ENCODE results near the gene RPL11. TPM values are rescaled to one million over a fixed set of nuclear protein-coding genes. Genes with fewer than 3 reads are reported as not detected.
A peak's percentile ranks its signal among the peaks of the same experiment; 100 is the strongest.
"Not testable (repeated sequence)": the region's sequence is repeated elsewhere in the genome, so short reads cannot be mapped to it uniquely, and the experiment has no call there.

Gene RPL11
- total and polyA plus RNA-seq, 8 donors = 255 to 4,094 (median 1,264) TPM

GRCh38 chr1:23648576-23648975 lies 43.0 kb upstream of the RPL11 start:
- H3K4me1 ChIP-seq = no peaks in the 10 kb centered on the region
- DNase-seq = no peak
- WGBS, 5 donors = 89 to 97% (median 95%) methylated on average over 6 of the region's 6 CpGs
- no peaks in the 10 kb centered on the region for H3K36me3 ChIP-seq
- no peak overlapping the region for H3K27ac ChIP-seq
- H3K9me3 ChIP-seq = no peaks in the 10 kb centered on the region
- H3K27me3 ChIP-seq = peaks cover 0 to 4% (median 0%) of the 10 kb centered on the region in 3 donors
- TF ChIP-seq POLR2AphosphoS5 (IDR thresholded peaks at IDR 0.05) (no peak), POLR2A (IDR thresholded peaks at IDR 0.05) (no peak), EP300 (IDR thresholded peaks at IDR 0.05) (no peak), CTCF (IDR thresholded peaks at IDR 0.05) (no peak)
- no peak overlapping the region for H3K4me3 ChIP-seq
- intact Hi-C loops (cut with DNase I; ENCODE audit: low total_unique reads) = no loop called here

DNA sequence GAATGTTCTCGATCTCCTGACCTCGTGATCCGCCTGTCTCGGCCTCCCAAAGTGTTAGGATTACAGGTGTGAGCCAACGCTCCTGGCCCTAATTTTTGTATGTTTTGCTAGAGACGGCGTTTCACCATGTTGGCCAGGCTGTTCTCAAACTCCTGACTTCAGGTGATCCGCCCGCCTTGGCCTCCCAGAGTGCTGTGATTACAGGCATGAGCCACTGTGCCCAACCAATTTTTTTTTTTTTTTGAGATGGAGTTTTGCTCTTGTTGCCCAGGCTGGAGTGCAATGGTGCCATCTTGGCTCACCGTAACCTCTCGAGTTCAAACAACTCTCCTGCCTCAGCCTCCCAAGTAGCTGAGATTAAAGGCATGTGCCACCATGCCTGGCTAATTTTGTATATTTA lies 42.4 kb upstream of the RPL11 start:
- H3K27me3 ChIP-seq; H3K36me3 ChIP-seq; H3K27ac ChIP-seq; DNase-seq; H3K9me3 ChIP-seq; intact Hi-C loops (cut with DNase I; ENCODE audit: low total_unique reads); H3K4me3 ChIP-seq; H3K4me1 ChIP-seq: not testable (repeated sequence)
- WGBS, 5 donors = 92 to 94% (median 93%) methylated on average over 11 of the region's 11 CpGs

DNA sequence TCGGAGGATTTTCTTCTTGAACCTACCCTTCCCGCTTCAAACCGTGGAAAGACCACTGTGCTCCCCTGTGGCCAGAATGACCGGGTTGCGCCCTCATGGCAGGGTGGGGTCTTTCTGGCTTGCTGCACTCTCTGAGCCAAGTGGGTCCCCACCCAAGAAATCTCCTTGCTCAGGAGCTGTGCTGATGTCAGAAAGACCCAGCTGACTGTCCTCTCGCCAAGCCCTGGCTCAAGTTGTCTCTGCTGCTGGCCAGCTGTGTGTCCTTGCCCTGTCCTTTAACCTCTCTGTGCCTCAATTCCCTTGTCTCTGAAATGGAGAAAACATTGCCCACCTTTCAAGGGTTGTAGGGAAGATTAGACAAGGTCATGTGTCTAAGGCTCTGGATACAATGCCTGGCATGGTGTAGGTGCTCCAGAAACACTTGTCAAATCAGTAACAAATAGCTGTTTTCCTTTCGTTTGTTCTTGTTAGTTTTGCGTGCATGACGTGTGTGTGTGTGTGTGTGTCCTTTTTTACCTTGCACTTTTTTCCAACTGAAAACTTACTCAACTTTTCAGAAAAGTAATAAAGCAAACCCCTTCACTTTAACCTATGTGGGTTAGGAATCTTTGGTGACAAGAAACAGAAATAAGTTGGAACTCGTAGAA lies 41.1 kb upstream of the RPL11 start:
- Histone ChIP-seq H3K4me1 (no peaks in the 10 kb centered on the region), H3K9me3 (no peaks in the 10 kb centered on the region), H3K4me3 (no peak overlapping the region), H3K27ac (no peak overlapping the region), H3K36me3 (no peaks in the 10 kb centered on the region), H3K27me3 (peaks cover 0 to 9% (median 0%) of the 10 kb centered on the region in 3 donors)
- 58 to 65% (median 62%) methylated on average over 10 of the region's 10 CpGs for WGBS, 5 donors
- intact Hi-C loops (cut with DNase I; ENCODE audit: low total_unique reads) = no loop called here
- no peak for DNase-seq
- TF ChIP-seq POLR2A (IDR thresholded peaks at IDR 0.05) = no peak
- no peak for TF ChIP-seq POLR2AphosphoS5 (IDR thresholded peaks at IDR 0.05)
- TF ChIP-seq EP300 (IDR thresholded peaks at IDR 0.05) = no peak
- no peak for TF ChIP-seq CTCF (IDR thresholded peaks at IDR 0.05)

DNA sequence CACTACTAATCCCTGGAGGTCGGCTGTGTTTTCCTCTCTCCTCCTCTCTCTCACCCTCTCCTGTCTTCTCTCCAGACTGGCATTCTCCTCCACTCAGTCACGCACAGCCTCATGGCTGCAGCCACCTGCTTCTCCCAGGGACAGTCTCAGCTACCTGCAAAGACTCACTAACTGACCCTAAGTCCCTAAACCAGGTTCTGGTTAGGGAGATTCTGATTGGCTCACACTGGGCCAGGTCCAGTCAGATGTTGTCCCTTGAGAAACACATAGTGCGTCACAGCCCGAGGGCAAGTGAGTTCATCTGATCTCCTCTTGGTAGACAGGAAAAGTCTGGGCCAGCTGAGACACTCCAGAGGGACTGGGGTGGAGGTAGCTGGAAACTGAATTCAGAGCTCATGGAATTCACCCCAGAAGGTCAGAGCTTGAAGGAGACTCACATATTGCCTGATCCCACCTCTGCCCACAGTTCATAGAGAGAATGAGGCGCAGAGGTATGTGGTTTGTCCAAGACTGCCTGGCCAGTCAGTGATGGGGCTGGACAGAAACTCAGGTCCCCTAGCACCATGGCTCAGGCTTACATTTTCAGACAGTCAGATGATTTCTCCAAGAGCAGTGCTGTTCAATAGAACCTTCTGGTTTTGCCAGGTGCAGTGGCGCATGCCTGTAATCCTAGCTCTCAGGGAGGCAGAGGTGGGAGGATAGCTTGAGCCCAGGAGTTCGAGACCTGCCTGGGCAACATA lies 40.4 kb upstream of the RPL11 start:
- 57 to 74% (median 63%) methylated on average over 7 of the region's 7 CpGs for WGBS, 5 donors
- Histone ChIP-seq H3K4me1 (no peaks in the 10 kb centered on the region), H3K4me3 (no peak overlapping the region), H3K36me3 (no peaks in the 10 kb centered on the region), H3K27me3 (peaks cover 0 to 9% (median 0%) of the 10 kb centered on the region in 3 donors), H3K9me3 (no peaks in the 10 kb centered on the region), H3K27ac (no peak overlapping the region)
- intact Hi-C loops (cut with DNase I; ENCODE audit: low total_unique reads) = no loop called here
- TF ChIP-seq CTCF (IDR thresholded peaks at IDR 0.05) = no peak
- TF ChIP-seq EP300 (IDR thresholded peaks at IDR 0.05) = no peak
- TF ChIP-seq POLR2AphosphoS5 (IDR thresholded peaks at IDR 0.05) = no peak
- no peak for TF ChIP-seq POLR2A (IDR thresholded peaks at IDR 0.05)
- peak; percentile 26 to 49 for DNase-seq
